Stimulated activated CD8-positive, alpha-beta memory T cell treated with anti-CD3 and anti-CD28 coated beads, Interleukin-2, amount 100 ng/mL, for 1 hour (primary cell): ENCODE data around the gene NPHP1.
"Not testable (repeated sequence)": the region's sequence is repeated elsewhere in the genome, so short reads cannot be mapped to it uniquely, and the experiment has no call there.

Experiments used
- DNase-seq, 2 donors: peaks; one replicate each; pipeline ENCODE4 v3.0.0-alpha.2; 2020; ENCODE audit warnings: low read depth in 2 of 2

The NPHP1 gene

GRCh38 chr2:110103061-110103961 is 101.5 kb downstream of the NPHP1 start:
- DNase-seq: no peak

- no peak for DNase-seq
Observed at GRCh38 chr2:110101901-110102803, 102.7 kb downstream of the NPHP1 start.

GRCh38 chr2:110101280-110101844 is 103.5 kb downstream of the NPHP1 start:
- no peak for DNase-seq

GRCh38 chr2:110100880-110101279 is 103.9 kb downstream of the NPHP1 start:
- not testable (repeated sequence) for DNase-seq

GRCh38 chr2:110100480-110100879 is 104.3 kb downstream of the NPHP1 start:
- DNase-seq: no peak

- no peak for DNase-seq
Observed at GRCh38 chr2:110099471-110100225, 105.2 kb downstream of the NPHP1 start.

GRCh38 chr2:110099038-110099425 is 105.8 kb downstream of the NPHP1 start:
- no peak for DNase-seq

- no peak for DNase-seq
Observed at GRCh38 chr2:110097506-110098220, 107.2 kb downstream of the NPHP1 start.

GRCh38 chr2:110095994-110096633 is 108.7 kb downstream of the NPHP1 start:
- DNase-seq: no peak

GRCh38 chr2:110094884-110095534 is 109.8 kb downstream of the NPHP1 start:
- DNase-seq: not testable (repeated sequence)

- DNase-seq: not testable (repeated sequence)
Observed at GRCh38 chr2:110093924-110094323, 110.9 kb downstream of the NPHP1 start.

GRCh38 chr2:110090164-110090563 is 114.6 kb downstream of the NPHP1 start:
- DNase-seq: not testable (repeated sequence)

- not testable (repeated sequence) for DNase-seq
Observed at GRCh38 chr2:110083757-110084156, 121.1 kb downstream of the NPHP1 start.

- DNase-seq: not testable (repeated sequence)
Observed at GRCh38 chr2:110083162-110083561, 121.7 kb downstream of the NPHP1 start.

GRCh38 chr2:110078104-110078503 is 126.7 kb downstream of the NPHP1 start:
- not testable (repeated sequence) for DNase-seq

- not testable (repeated sequence) for DNase-seq
Observed at GRCh38 chr2:110075896-110076295, 128.9 kb downstream of the NPHP1 start.
